Midbrain (tissue), 1 donor: ENCODE data around the gene SIPA1L3.
"Not testable (repeated sequence)": the region's sequence is repeated elsewhere in the genome, so short reads cannot be mapped to it uniquely, and the experiment has no call there.

ENCODE experiments used
- DNase-seq: peaks from one replicate; lab custom pipeline; 2025; lab: John Stamatoyannopoulos, UW

The SIPA1L3 gene

GRCh38 chr19:37906869-37907734 lies at the start of gene SIPA1L3:
TSS of gene SIPA1L3 (plus strand) at chr19:37907208. CDS start at chr19:38081566, 174,358 bp downstream.
- DNase-seq = peak; percentile 97

- no peak for DNase-seq
Measured at GRCh38 chr19:37864501-37864900, 42.5 kb upstream of the SIPA1L3 start.

- DNase-seq = not testable (repeated sequence)
Measured at GRCh38 chr19:37865930-37866329, 41.1 kb upstream of the SIPA1L3 start.

GRCh38 chr19:37867831-37868230 lies 39.2 kb upstream of the SIPA1L3 start:
- no peak for DNase-seq

GRCh38 chr19:37869766-37870340 lies 37.2 kb upstream of the SIPA1L3 start:
- DNase-seq = no peak

GRCh38 chr19:37872383-37872782 lies 34.6 kb upstream of the SIPA1L3 start:
- no peak for DNase-seq

GRCh38 chr19:37874784-37875183 lies 32.2 kb upstream of the SIPA1L3 start:
- DNase-seq = no peak

GRCh38 chr19:37876032-37876431 lies 31.0 kb upstream of the SIPA1L3 start:
- no peak for DNase-seq

GRCh38 chr19:37877147-37877546 lies 29.9 kb upstream of the SIPA1L3 start:
- no peak for DNase-seq

GRCh38 chr19:37885392-37885791 lies 21.6 kb upstream of the SIPA1L3 start:
- DNase-seq = no peak

GRCh38 chr19:37886571-37886970 lies 20.4 kb upstream of the SIPA1L3 start:
- no peak for DNase-seq

GRCh38 chr19:37893845-37894575 lies 13.0 kb upstream of the SIPA1L3 start:
- DNase-seq = no peak

- DNase-seq = no peak
Measured at GRCh38 chr19:37896180-37896579, 10.8 kb upstream of the SIPA1L3 start.

GRCh38 chr19:37899453-37899852 lies 7.6 kb upstream of the SIPA1L3 start:
- no peak for DNase-seq

- DNase-seq = no peak
Measured at GRCh38 chr19:37899966-37900365, 7.0 kb upstream of the SIPA1L3 start.

- peak; percentile 80 for DNase-seq
Measured at GRCh38 chr19:37902668-37903067, 4.3 kb upstream of the SIPA1L3 start.

GRCh38 chr19:37903096-37903495 lies 3.9 kb upstream of the SIPA1L3 start:
- no peak for DNase-seq

GRCh38 chr19:37905946-37906868 lies 801 bp upstream of the SIPA1L3 start, which contains the start of gene WDR87:
TSS of gene WDR87 (minus strand) at chr19:37906594. CDS start at chr19:37898239, 8,355 bp downstream.
- peak; percentile 17 for DNase-seq

- DNase-seq = no peak
Measured at GRCh38 chr19:37907735-37908455, 887 bp downstream of the SIPA1L3 start.

GRCh38 chr19:37909661-37910199 lies 2.7 kb downstream of the SIPA1L3 start:
- no peak for DNase-seq

- DNase-seq = no peak
Measured at GRCh38 chr19:37914908-37915307, 7.9 kb downstream of the SIPA1L3 start.
